MV-4-11 (cell line): ENCODE results near the gene HNMT.

ENCODE experiments used
- DNase-seq: peaks from one replicate; lab custom pipeline; 2025; lab: John Stamatoyannopoulos, UW

Gene HNMT

GRCh38 chr2:138012082-138012481 lies 47.8 kb downstream of the HNMT start:
- no peak for DNase-seq

- DNase-seq = no peak
Observed at GRCh38 chr2:138012968-138013367, 48.7 kb downstream of the HNMT start.

GRCh38 chr2:138013639-138014038 lies 49.4 kb downstream of the HNMT start:
- no peak for DNase-seq

- DNase-seq = no peak
Observed at GRCh38 chr2:138015494-138015893, 51.2 kb downstream of the HNMT start.

- no peak for DNase-seq
Observed at GRCh38 chr2:138016351-138017087, 52.2 kb downstream of the HNMT start.

- DNase-seq = no peak
Observed at GRCh38 chr2:138017824-138018223, 53.6 kb downstream of the HNMT start.

- no peak for DNase-seq
Observed at GRCh38 chr2:138018866-138019688, 54.8 kb downstream of the HNMT start.

GRCh38 chr2:138020432-138020831 lies 56.2 kb downstream of the HNMT start:
- no peak for DNase-seq

- no peak for DNase-seq
Observed at GRCh38 chr2:138021154-138021553, 56.9 kb downstream of the HNMT start.

- DNase-seq = no peak
Observed at GRCh38 chr2:138023298-138023697, 59.0 kb downstream of the HNMT start.

GRCh38 chr2:138023976-138024375 lies 59.7 kb downstream of the HNMT start:
- no peak for DNase-seq

GRCh38 chr2:138026111-138027020 lies 62.1 kb downstream of the HNMT start:
- no peak for DNase-seq

GRCh38 chr2:138028538-138028937 lies 64.3 kb downstream of the HNMT start:
- DNase-seq = peak; percentile 90

- DNase-seq = no peak
Observed at GRCh38 chr2:138029276-138029675, 65.0 kb downstream of the HNMT start.

- DNase-seq = peak; percentile 66
Observed at GRCh38 chr2:138030459-138030858, 66.2 kb downstream of the HNMT start.

GRCh38 chr2:138032334-138032733 lies 68.1 kb downstream of the HNMT start:
- no peak for DNase-seq

GRCh38 chr2:138034536-138034935 lies 70.3 kb downstream of the HNMT start:
- DNase-seq = no peak

GRCh38 chr2:138035608-138036217 lies 71.4 kb downstream of the HNMT start:
- peak; percentile 78 for DNase-seq

GRCh38 chr2:138036522-138036921 lies 72.2 kb downstream of the HNMT start:
- no peak for DNase-seq

- no peak for DNase-seq
Observed at GRCh38 chr2:138037090-138037489, 72.8 kb downstream of the HNMT start.

GRCh38 chr2:138040616-138041015 lies 76.3 kb downstream of the HNMT start:
- DNase-seq = no peak

GRCh38 chr2:138042311-138042710 lies 78.0 kb downstream of the HNMT start:
- DNase-seq = no peak
